Measurements from ENCODE around the gene HSPH1.

DNA sequence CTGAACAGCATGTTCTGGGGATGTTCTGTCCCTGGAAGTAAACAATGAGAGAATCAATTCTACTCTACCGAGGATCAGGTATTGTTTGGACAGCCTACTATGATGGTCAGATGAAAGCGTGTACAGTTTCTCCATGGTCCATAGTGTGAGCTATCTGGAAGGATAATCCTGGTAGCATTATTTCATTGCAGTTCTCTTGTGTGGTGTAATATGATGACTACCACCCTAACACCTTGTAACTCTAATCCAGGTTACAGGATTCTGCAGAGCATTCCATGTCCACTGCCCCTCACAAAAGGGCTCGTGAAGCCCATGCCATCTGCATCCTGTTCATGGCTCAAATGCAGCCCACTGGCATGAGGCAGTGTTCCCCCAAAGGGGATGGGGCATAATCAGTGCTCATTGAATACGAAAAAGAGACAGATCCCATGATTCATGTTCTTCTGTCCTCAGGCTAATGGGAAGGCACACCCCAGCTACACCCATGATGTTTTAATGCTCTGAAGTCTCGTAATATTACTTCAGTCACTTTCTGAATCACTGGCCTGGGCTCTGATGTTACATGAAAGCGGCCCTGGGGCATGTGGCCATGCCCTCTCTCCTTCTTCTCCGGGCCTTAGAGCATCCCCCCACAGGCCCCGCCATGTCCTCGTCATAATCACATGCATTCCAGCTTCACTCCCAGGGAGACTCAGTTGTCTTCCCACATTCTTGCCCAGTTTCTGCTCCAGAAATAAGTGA lies 68.4 kb downstream of the HSPH1 start:
- TF ChIP-seq, protein P1, sequence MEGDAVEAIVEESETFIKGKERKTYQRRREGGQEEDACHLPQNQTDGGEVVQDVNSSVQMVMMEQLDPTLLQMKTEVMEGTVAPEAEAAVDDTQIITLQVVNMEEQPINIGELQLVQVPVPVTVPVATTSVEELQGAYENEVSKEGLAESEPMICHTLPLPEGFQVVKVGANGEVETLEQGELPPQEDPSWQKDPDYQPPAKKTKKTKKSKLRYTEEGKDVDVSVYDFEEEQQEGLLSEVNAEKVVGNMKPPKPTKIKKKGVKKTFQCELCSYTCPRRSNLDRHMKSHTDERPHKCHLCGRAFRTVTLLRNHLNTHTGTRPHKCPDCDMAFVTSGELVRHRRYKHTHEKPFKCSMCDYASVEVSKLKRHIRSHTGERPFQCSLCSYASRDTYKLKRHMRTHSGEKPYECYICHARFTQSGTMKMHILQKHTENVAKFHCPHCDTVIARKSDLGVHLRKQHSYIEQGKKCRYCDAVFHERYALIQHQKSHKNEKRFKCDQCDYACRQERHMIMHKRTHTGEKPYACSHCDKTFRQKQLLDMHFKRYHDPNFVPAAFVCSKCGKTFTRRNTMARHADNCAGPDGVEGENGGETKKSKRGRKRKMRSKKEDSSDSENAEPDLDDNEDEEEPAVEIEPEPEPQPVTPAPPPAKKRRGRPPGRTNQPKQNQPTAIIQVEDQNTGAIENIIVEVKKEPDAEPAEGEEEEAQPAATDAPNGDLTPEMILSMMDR (IDR thresholded peaks at IDR 0.05; ENCODE audit: low read length) = no peak
- no peak for TF ChIP-seq EZH2phosphoT487 (IDR thresholded peaks at IDR 0.05; ENCODE audit: low read length)
- no peak for TF ChIP-seq EZH2 (optimal IDR thresholded peaks at IDR 0.05; ENCODE audit: low read depth, low read length)
